Mucosa of descending colon (tissue), 3 donors: ENCODE measurements around the gene SLFNL1. TPM values are rescaled to one million over a fixed set of nuclear protein-coding genes. Genes with fewer than 3 reads are reported as not detected.

Experiments
- ATAC-seq: fragments of 200-7000 bp; cut with Tn5 transposase; one replicate; pipeline ENCODE4 v1.9.1; 2020; ENCODE audit warnings: mild to moderate bottlenecking, moderate library complexity
- DNase-seq, 3 donors: peaks; one replicate each; pipeline ENCODE4 v3.0.0-alpha.2; 2020
- H3K36me3 ChIP-seq: fragments of 200-600 bp; one replicate; pipeline ENCODE4 v1.8.0; 2021; ENCODE audit warnings: low read depth, mild to moderate bottlenecking
- H3K4me1 ChIP-seq: fragments of 200-600 bp; one replicate; pipeline ENCODE4 v1.8.0; 2021; ENCODE audit warnings: low read depth, mild to moderate bottlenecking
- H3K4me3 ChIP-seq: fragments of 200-600 bp; one replicate; pipeline ENCODE4 v1.8.0; 2021; ENCODE audit warnings: mild to moderate bottlenecking
- H3K9me3 ChIP-seq: fragments of 200-600 bp; one replicate; pipeline ENCODE4 v1.8.0; 2021; ENCODE audit warnings: mild to moderate bottlenecking
- CTCF ChIP-seq: fragments of 200-600 bp; IDR thresholded peaks from one replicate; pipeline ENCODE4 v1.8.0; 2022; ENCODE audit warnings: antibody characterized with exemption, mild to moderate bottlenecking
- intact Hi-C, 2 donors: fragments of 100-400 bp; cut with DNase I in 1 of 2; cut with micrococcal nuclease in 1 of 2; formaldehyde crosslinking; loops; one replicate each; pipeline versions ENCODE4 v1.11.0 to v1.11.1; 2022; cut with DNase I, micrococcal nuclease
- long read RNA-seq, 2 donors: library from polyadenylated mRNA; unstranded; transcript quantifications; one replicate each; pipeline ENCODE4 v2.0.0, GENCODE V29; 2019 to 2021
- total RNA-seq, 3 donors: library from RNA; stranded (reverse); fragmentation: NEBNext Ultra II Directional in 2 of 3; extraction: Animal tissue kit (Norgen Biotek cat#: 25700) in 2 of 3; gene quantifications; one replicate each; pipeline versions ENCODE4 v1.2.1 to v1.2.4, GENCODE V29; 2021 to 2023
- donor health status: DM: no; HTN: no; CAD: no; lungs with moderate emphysema.
- donor health status: DM: no; HTN: no; CAD: no.
- donor health status: DM: no; HTN: yes; CAD: no.

The SLFNL1 gene
- under 1 TPM; 0.29 to 0.82 (median 0.41) TPM for total RNA-seq
- long read RNA-seq, donor 1, partial matches to known transcripts, result 1 of 9 reads
- long read RNA-seq, donor 1, other reads (novel, unspliced or antisense), result 8 of 9 reads
- long read RNA-seq, donor 2, result 0 reads

GRCh38 chr1:41021526-41022308, at the start of gene SLFNL1:
Gene SLFNL1 (minus strand): TSS chr1:41021725. CDS start chr1:41020660, 1,065 bp downstream.
- ATAC-seq (peak; percentile 43), DNase-seq (no peak)
- H3K4me1 ChIP-seq, result no peaks in the 10 kb centered on the region
- no peak for TF ChIP-seq CTCF
- H3K9me3 ChIP-seq, result no peaks in the 10 kb centered on the region
- no peaks in the 10 kb centered on the region for H3K36me3 ChIP-seq
- no peak within 1 kb of the TSS for H3K4me3 ChIP-seq
- intact Hi-C loops, result no loop called here

- DNase-seq, result no peak
- TF ChIP-seq CTCF, result no peak
- no peaks in the 10 kb centered on the region for H3K4me1 ChIP-seq
- no peaks in the 10 kb centered on the region for H3K36me3 ChIP-seq
- intact Hi-C loops, result no loop called here
- no peaks in the 10 kb centered on the region for H3K9me3 ChIP-seq
- H3K4me3 ChIP-seq, result no peak overlapping the region
- ATAC-seq, result no peak
Observed at GRCh38 chr1:41056907-41057306, 35.4 kb upstream of the SLFNL1 start.

- no peak for ATAC-seq
- H3K4me3 ChIP-seq, result no peak overlapping the region
- intact Hi-C loops, result no loop called here
- H3K36me3 ChIP-seq, result no peaks in the 10 kb centered on the region
- no peak for DNase-seq
- no peak for TF ChIP-seq CTCF
- H3K9me3 ChIP-seq, result no peaks in the 10 kb centered on the region
- no peaks in the 10 kb centered on the region for H3K4me1 ChIP-seq
Observed at GRCh38 chr1:41053316-41053715, 31.8 kb upstream of the SLFNL1 start.

GRCh38 chr1:41051022-41051421, 29.5 kb upstream of the SLFNL1 start:
- Histone ChIP-seq H3K9me3 (no peaks in the 10 kb centered on the region), H3K36me3 (no peaks in the 10 kb centered on the region), H3K4me3 (no peak overlapping the region), H3K4me1 (peaks cover 6% of the 10 kb centered on the region)
- intact Hi-C loops, result no loop called here
- ATAC-seq (no peak), DNase-seq (no peak)
- no peak for TF ChIP-seq CTCF

- no peaks in the 10 kb centered on the region for H3K9me3 ChIP-seq
- no peak for ATAC-seq
- no peak for DNase-seq
- peaks cover 14% of the 10 kb centered on the region for H3K4me1 ChIP-seq
- H3K4me3 ChIP-seq, result no peak overlapping the region
- no peak for TF ChIP-seq CTCF
- no peaks in the 10 kb centered on the region for H3K36me3 ChIP-seq
- intact Hi-C loops, result no loop called here
Observed at GRCh38 chr1:41048540-41048939, 27.0 kb upstream of the SLFNL1 start.
